Measurements from ENCODE around the gene RAB29.
"Not testable (repeated sequence)": the region's sequence is repeated elsewhere in the genome, so short reads cannot be mapped to it uniquely, and the experiment has no call there.

Gene RAB29

DNA sequence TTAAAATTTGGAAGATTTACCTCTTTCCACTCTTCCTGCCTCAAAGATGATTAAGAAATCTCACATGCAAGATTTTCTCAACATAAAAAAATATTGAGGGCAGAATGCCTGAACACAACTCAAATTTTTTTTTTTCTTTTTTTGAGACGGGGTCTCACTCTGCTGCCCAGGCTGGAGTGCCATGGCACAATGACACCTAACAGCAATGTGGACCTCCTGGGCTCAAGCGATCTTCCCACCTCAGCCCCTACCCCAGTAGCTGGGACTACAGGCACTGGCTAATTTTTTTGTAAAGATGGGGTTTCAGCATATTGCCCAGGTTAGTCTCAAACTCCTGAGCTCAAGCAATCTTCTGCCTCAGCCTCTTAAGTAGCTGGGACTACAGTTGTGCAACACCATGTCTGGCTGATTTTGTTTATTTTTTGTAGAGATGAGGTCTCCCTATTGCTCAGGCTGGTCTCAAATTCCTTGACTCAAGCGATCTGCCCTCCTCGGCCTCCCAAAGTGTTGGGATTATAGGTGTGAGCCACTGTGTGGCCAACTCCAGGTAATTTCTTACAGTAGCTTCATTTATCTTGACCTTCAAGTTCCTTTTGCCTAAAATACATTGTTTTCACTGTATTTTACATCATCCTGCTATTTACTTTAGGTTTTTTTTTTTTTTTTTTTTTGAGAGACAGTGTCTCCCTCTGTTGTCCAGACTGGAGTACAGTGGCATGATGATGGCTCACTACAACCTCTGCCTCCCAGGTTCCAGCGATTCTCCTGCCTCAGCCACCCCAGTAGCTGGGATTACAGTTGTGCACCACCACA lies 35.7 kb downstream of the RAB29 start:
- no peak overlapping the region for H3K27ac ChIP-seq
- TF ChIP-seq, protein P1, sequence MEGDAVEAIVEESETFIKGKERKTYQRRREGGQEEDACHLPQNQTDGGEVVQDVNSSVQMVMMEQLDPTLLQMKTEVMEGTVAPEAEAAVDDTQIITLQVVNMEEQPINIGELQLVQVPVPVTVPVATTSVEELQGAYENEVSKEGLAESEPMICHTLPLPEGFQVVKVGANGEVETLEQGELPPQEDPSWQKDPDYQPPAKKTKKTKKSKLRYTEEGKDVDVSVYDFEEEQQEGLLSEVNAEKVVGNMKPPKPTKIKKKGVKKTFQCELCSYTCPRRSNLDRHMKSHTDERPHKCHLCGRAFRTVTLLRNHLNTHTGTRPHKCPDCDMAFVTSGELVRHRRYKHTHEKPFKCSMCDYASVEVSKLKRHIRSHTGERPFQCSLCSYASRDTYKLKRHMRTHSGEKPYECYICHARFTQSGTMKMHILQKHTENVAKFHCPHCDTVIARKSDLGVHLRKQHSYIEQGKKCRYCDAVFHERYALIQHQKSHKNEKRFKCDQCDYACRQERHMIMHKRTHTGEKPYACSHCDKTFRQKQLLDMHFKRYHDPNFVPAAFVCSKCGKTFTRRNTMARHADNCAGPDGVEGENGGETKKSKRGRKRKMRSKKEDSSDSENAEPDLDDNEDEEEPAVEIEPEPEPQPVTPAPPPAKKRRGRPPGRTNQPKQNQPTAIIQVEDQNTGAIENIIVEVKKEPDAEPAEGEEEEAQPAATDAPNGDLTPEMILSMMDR (conservative IDR thresholded peaks at IDR 0.05), result peak; percentile 11; the same call in 1 of the 2 replicates
- no peak for TF ChIP-seq ZFX (IDR thresholded peaks at IDR 0.05)

GRCh38 chr1:205735218-205735617 lies 40.1 kb downstream of the RAB29 start:
- TF ChIP-seq, protein P1 (conservative IDR thresholded peaks at IDR 0.05), result no peak
- no peak for TF ChIP-seq ZFX (IDR thresholded peaks at IDR 0.05)
- H3K27ac ChIP-seq, result no peak overlapping the region

GRCh38 chr1:205733438-205734175 lies 41.7 kb downstream of the RAB29 start:
- TF ChIP-seq, protein P1 (conservative IDR thresholded peaks at IDR 0.05), result no peak
- no peak for TF ChIP-seq ZFX (IDR thresholded peaks at IDR 0.05)

GRCh38 chr1:205729945-205730610 lies 45.2 kb downstream of the RAB29 start:
- H3K27ac ChIP-seq, result no peak overlapping the region
- no peak for TF ChIP-seq ZFX (IDR thresholded peaks at IDR 0.05)
- TF ChIP-seq, protein P1 (conservative IDR thresholded peaks at IDR 0.05), result no peak

More at GRCh38 chr1:205733438-205734175, 41.7 kb downstream of the RAB29 start:
- no peak overlapping the region for H3K27ac ChIP-seq

GRCh38 chr1:205726619-205727125 lies 48.6 kb downstream of the RAB29 start:
- H3K27ac ChIP-seq, result no peak overlapping the region
- TF ChIP-seq ZFX (IDR thresholded peaks at IDR 0.05), result no peak
- TF ChIP-seq, protein P1 (conservative IDR thresholded peaks at IDR 0.05), result no peak

GRCh38 chr1:205725514-205725913 lies 49.8 kb downstream of the RAB29 start:
- no peak overlapping the region for H3K27ac ChIP-seq
- TF ChIP-seq, protein P1 (conservative IDR thresholded peaks at IDR 0.05), result no peak
- TF ChIP-seq ZFX (IDR thresholded peaks at IDR 0.05), result no peak

DNA sequence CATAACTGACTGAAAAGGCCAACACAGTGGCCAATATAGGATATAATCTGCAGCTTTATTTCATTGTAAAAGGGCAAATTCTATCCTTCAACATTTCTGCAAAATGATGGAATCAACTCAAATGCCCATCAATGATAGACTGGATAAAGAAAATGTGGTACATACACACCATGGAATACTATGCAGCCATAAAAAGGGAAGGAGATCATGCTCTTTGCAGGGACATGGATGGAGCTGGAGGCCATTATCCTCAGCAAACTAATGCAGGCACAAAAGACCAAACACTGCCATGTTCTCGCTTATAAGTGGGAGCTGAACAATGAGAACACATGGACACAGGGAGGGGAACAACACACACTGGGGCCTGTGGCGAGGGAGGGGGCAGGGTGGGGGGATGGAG lies 54.5 kb downstream of the RAB29 start:
- not testable (repeated sequence) for H3K27ac ChIP-seq
